Retina (tissue), 1 donor: ENCODE data around the gene RABGAP1.
A peak's percentile ranks its signal among the peaks of the same experiment; 100 is the strongest.

Experiments
- DNase-seq: peaks from one replicate; pipeline ENCODE4 v3.0.0-alpha.2; 2016

RABGAP1 gene

DNA sequence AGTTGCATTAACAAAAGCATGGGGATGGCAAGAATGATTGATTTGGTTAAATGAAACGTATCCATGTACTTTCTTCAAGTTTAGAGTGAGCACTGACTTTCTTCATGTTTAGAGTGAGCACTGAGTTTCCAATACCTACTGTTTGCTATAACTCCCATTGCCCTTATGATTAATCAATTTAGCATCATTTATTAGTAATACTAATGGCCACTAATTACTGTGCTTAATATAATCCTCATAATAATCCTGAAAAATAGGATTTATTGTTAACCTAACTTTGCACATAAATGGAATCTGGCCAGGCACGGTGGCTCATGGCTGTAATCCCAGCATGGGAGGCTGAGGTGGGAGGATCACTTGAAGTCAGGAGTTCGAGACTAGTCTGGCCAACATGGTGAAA lies 70.6 kb downstream of the RABGAP1 start:
- no peak for DNase-seq

- DNase-seq = no peak
These were observed 71.2 kb downstream of the RABGAP1 start for GRCh38 chr9:123011878-123012528.

GRCh38 chr9:123016631-123017030 lies 75.8 kb downstream of the RABGAP1 start:
- DNase-seq = no peak

GRCh38 chr9:123020796-123021195 lies 80.0 kb downstream of the RABGAP1 start:
- DNase-seq = no peak

- no peak for DNase-seq
These were observed 85.6 kb downstream of the RABGAP1 start for GRCh38 chr9:123026425-123026824.

- DNase-seq = no peak
These were observed 86.7 kb downstream of the RABGAP1 start for GRCh38 chr9:123027517-123027916.

DNA sequence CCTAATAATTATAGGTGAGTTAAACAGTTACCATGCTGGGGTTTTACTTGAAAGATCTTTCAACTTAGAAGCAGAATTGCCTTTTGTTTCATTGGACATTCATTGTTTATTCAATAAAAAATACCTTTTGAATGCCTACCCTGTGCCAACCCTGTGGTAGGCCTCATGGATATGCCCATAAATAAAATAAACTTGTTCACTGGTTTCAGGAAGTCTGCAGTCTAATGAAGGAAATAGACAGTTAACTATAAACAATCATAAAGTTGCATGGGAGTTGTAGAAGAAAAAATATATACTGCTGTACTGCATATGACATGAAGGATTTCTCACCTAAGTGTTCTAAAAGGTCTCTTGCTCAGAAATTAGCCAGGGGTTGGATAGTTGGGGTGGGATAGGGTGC lies 87.3 kb downstream of the RABGAP1 start:
- no peak for DNase-seq

GRCh38 chr9:123028973-123029372 lies 88.2 kb downstream of the RABGAP1 start:
- DNase-seq = no peak

DNA sequence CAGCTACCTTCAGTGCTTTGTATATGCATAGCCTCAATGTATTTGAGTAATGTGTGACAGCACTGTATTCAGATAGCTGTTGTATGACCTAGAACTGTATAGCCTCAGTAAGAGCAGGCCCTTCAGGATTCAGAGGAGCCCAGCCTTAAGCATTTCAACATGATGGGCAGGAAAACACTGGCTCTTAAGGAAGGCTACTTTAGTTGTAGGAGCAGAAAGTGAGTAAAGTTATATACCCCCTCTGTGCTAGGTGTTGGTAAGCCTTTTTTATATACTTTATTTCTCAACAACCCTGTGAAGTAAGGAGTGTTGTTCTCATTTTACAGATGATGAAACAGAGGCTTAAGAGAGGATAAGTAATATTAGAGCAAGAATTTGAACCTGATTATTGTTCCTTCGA lies 91.1 kb downstream of the RABGAP1 start:
- DNase-seq = no peak

DNA sequence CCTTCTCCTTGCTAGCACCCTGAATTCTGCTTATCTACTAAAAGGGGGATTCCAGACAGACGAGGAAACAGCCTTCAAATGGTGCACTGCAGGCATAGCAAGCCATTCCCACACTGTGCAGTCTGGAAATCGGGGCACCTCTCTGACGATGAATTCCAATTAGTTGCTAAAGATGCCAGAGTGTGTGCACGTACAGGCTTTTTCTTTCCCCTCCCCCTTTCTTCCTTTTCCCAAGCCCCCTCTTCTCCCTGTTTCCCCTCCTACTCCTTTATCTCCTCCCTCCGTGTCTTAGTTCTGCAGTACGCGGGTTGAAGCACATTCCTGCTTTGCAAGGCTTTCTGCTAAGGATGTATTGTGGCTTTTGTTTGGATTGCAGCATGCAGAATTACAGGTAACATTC lies 92.5 kb downstream of the RABGAP1 start, which contains the start of gene GPR21:
GPR21 (plus strand) TSS at position 316 of the 400 bp plus-strand sequence. CDS start 900 bp downstream, outside the sequence.
- DNase-seq = peak; percentile 32

- DNase-seq = peak; percentile 45
These were observed 93.2 kb downstream of the RABGAP1 start for GRCh38 chr9:123033864-123034601.

DNA sequence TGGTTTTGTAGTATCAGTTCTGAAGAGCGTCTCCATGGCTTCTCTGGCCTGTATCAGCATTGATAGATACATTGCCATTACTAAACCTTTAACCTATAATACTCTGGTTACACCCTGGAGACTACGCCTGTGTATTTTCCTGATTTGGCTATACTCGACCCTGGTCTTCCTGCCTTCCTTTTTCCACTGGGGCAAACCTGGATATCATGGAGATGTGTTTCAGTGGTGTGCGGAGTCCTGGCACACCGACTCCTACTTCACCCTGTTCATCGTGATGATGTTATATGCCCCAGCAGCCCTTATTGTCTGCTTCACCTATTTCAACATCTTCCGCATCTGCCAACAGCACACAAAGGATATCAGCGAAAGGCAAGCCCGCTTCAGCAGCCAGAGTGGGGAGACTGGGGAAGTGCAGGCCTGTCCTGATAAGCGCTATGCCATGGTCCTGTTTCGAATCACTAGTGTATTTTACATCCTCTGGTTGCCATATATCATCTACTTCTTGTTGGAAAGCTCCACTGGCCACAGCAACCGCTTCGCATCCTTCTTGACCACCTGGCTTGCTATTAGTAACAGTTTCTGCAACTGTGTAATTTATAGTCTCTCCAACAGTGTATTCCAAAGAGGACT lies 94.2 kb downstream of the RABGAP1 start:
- peak; percentile 2 for DNase-seq

- DNase-seq = no peak
These were observed 95.0 kb downstream of the RABGAP1 start for GRCh38 chr9:123035791-123036190.

DNA sequence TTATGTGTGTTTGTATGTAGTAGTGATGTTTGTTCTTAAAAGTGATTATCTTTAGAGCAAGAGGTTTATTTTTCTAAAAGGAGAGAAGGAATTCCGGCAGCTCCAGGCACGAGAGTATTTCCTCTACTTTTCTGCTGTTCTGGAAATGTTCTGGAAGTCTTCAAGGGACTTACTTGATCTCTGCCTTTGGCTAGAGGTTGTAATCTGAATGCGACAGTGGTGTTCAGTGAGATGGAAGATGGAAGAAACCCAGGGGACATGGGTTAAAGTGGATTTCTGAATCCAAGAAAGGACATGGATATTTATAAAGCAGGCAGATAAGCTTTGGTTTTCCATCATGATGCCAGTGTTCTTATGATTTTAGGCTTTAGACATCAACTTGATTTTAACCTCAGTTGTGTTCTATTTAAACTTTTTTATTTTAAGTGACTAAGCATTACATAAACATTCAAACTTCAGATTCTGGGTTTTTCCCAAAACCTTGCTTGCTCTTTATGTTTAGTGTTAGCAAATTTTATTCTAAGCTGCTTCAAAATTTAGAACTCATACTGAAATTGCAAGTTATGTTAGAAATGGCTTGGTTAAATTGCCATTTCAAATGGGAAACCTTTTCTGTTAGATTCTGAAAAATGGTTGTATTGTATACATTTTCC lies 96.2 kb downstream of the RABGAP1 start:
- DNase-seq = peak; percentile 20

- DNase-seq = no peak
These were observed 98.9 kb downstream of the RABGAP1 start for GRCh38 chr9:123039617-123040219.

DNA sequence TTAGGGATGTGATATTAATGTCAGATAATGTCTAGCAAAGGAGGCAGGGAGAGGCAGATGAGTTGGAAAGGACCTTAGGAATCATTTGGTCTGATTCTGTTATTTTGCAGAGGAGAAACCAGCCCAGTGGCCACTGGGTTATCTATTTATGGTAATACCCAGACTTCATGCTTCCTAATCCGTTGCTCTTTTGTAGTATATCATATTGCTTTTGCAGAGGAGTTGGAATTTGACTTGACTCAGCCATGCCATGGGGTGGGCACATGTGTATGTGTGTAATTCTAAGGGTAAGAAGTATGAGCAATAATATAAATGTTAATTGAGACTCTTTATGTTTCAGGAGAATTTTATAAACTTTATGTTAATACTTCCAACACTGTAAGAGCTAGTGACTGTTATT lies 100.0 kb downstream of the RABGAP1 start:
- DNase-seq = no peak

DNA sequence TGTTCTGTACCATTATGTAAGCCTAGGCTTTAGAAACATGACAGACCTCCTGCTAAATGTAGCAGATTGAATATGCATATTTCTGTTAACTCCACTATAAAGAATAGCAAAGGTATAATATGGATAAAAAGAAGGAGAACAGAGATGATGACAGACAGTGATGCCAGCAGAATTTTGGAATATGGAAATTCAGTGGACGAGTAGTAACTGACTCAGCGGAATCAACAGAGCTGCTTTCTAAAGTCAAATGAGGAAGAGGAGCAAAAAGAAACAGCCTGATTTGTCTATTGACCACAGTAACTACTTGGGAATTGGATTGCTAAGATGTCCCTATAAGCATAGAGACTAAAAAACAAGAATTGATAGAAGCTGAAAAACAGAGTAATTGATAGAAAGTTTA lies 100.7 kb downstream of the RABGAP1 start:
- no peak for DNase-seq

- no peak for DNase-seq
These were observed 102.5 kb downstream of the RABGAP1 start for GRCh38 chr9:123043081-123043939.

DNA sequence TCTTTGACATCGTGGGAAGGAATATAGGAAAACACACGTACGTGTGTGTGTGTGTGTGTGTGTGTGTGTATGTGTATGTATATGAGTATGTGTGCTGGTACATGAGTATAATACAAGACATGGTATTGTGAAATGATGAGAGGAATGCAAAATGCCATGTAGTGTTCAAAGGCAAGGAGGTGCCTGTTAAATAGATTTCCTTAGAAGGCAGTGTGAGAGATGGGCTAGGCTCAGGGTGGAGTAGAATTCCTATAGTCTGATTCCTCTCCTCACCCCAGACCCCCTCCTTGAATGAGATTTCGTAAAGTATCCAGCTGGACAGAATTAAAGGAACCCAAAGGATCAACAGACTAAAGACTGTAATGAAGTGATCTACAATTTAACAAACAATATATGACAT lies 103.8 kb downstream of the RABGAP1 start:
- no peak for DNase-seq

- DNase-seq = no peak
These were observed 105.8 kb downstream of the RABGAP1 start for GRCh38 chr9:123046406-123047195.

- DNase-seq = no peak
These were observed 107.9 kb downstream of the RABGAP1 start for GRCh38 chr9:123048748-123049147.
